AG04449 (cell line): Measurements from ENCODE around the gene SRCAP.

ENCODE experiments used
- CTCF ChIA-PET: fragments of 350-600 bp; formaldehyde crosslinking; extraction: SDS; loops from one replicate; lab custom pipeline; 2021; ENCODE audit warnings: antibody characterized with exemption; lab: Yijun Ruan, JAX
- POLR2A ChIA-PET: fragments of 400-600, 350-600 bp; formaldehyde crosslinking; extraction: SDS; loops from one replicate; lab custom pipeline; 2020; ENCODE audit warnings: antibody characterized with exemption, inconsistent platforms; lab: Yijun Ruan, JAX
- DNase-seq: peaks from one replicate; pipeline ENCODE4 v3.0.0-alpha.2; 2010; ENCODE audit warnings: low read depth, low spot score
- H3K4me3 ChIP-seq: 2 replicates; pipeline ENCODE4 v1.5.1; 2011; ENCODE audit warnings: low read depth, mild to moderate bottlenecking, control low read depth, low read length
- TF ChIP-seq, protein P1 (sequence below): IDR thresholded peaks from one replicate; pipeline ENCODE4 v1.5.1; 2011; ENCODE audit warnings: mild to moderate bottlenecking, moderate library complexity, low read length, control low read depth, inconsistent platforms; ENCODE audit not compliant: insufficient read depth; ENCODE audit errors: missing control alignments

SRCAP gene

DNA sequence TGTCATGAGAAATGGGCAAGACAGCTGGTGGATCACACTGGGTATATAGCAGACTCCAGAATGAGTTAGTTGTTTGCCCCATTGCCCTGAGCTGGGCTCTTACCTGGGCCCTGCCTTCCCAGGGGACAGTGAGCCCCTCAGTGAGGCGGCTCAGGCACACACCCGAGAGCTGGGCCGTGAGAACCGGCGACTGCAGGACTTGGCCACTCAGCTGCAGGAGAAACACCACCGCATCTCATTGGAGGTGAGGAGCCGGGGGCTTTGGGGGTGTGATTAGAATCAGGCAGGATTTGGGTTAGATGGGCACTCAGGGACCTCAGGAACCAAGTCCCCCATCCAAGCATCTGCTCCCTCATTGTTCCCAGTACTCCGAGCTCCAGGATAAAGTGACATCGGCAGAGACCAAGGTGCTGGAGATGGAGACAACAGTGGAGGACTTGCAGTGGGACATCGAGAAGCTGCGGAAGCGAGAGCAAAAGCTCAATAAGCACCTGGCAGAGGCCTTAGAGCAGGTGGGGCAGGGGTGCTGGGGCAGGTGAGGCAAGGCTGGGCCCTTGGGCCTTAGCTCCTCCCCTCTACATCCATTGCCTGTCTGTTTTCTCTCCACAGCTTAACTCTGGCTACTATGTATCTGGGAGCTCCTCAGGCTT lies 66.0 kb downstream of the SRCAP start:
- no peak overlapping the region for H3K4me3 ChIP-seq
- ChIA-PET POLR2A (interaction anchor here (1.0 kb wide), 1 partner anchor 10 kb away, joined by 3 read pairs; no protein-coding TSS in a partner anchor), CTCF (interaction anchor here (1.3 to 3.4 kb wide), 4 partner anchors 10 to 188 kb away, joined by 4 to 11 read pairs (median 6); no protein-coding TSS in a partner anchor)
- no peak for DNase-seq
- TF ChIP-seq, protein P1, sequence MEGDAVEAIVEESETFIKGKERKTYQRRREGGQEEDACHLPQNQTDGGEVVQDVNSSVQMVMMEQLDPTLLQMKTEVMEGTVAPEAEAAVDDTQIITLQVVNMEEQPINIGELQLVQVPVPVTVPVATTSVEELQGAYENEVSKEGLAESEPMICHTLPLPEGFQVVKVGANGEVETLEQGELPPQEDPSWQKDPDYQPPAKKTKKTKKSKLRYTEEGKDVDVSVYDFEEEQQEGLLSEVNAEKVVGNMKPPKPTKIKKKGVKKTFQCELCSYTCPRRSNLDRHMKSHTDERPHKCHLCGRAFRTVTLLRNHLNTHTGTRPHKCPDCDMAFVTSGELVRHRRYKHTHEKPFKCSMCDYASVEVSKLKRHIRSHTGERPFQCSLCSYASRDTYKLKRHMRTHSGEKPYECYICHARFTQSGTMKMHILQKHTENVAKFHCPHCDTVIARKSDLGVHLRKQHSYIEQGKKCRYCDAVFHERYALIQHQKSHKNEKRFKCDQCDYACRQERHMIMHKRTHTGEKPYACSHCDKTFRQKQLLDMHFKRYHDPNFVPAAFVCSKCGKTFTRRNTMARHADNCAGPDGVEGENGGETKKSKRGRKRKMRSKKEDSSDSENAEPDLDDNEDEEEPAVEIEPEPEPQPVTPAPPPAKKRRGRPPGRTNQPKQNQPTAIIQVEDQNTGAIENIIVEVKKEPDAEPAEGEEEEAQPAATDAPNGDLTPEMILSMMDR, result no peak

- ChIA-PET CTCF (interaction anchor here (1.8 kb wide), 1 partner anchor 187 kb away, joined by 4 read pairs; no protein-coding TSS in a partner anchor), POLR2A (no interaction called here)
- DNase-seq, result no peak
- TF ChIP-seq, protein P1, result no peak
- H3K4me3 ChIP-seq, result no peak overlapping the region
These were observed 67.4 kb downstream of the SRCAP start for GRCh38 chr16:30766206-30766932.

- ChIA-PET CTCF (interaction anchor here (1.0 kb wide), 1 partner anchor 20 kb away, joined by 3 read pairs; no protein-coding TSS in a partner anchor), POLR2A (no interaction called here)
- no peak for DNase-seq
- H3K4me3 ChIP-seq, result no peak overlapping the region
- TF ChIP-seq, protein P1, result no peak
These were observed 67.9 kb downstream of the SRCAP start for GRCh38 chr16:30766933-30767284.

GRCh38 chr16:30767767-30768465 lies 68.9 kb downstream of the SRCAP start:
- POLR2A ChIA-PET, result interaction anchor here (0.7 kb wide), 2 partner anchors 10 to 21 kb away, joined by 3 read pairs; no protein-coding TSS in a partner anchor
- DNase-seq, result no peak
- CTCF ChIA-PET, result interaction anchor here (1.0 kb wide), 1 partner anchor 21 kb away, joined by 3 read pairs; no protein-coding TSS in a partner anchor
- H3K4me3 ChIP-seq, result no peak overlapping the region
- TF ChIP-seq, protein P1, result no peak

- ChIA-PET POLR2A (interaction anchor here (0.7 kb wide), 1 partner anchor 21 kb away, joined by 3 read pairs; no protein-coding TSS in a partner anchor), CTCF (no interaction called here)
- TF ChIP-seq, protein P1, result no peak
- H3K4me3 ChIP-seq, result no peak overlapping the region
- no peak for DNase-seq
These were observed 69.7 kb downstream of the SRCAP start for GRCh38 chr16:30768583-30769181.
